IPS-NIHi7 (cell line): ENCODE measurements around the gene NKTR.
A peak's percentile ranks its signal among the peaks of the same experiment; 100 is the strongest.

Experiments used
- DNase-seq: peaks from one replicate; pipeline ENCODE4 v3.0.0; 2012; ENCODE audit warnings: mixed read lengths; ENCODE audit errors: extremely low spot score

NKTR gene

GRCh38 chr3:42649783-42650182 lies 49.3 kb downstream of the NKTR start:
- DNase-seq: no peak

GRCh38 chr3:42651248-42652091 lies 51.0 kb downstream of the NKTR start:
- peak; percentile 30 for DNase-seq

- no peak for DNase-seq
These were observed 51.7 kb downstream of the NKTR start for GRCh38 chr3:42652251-42652610.

- peak; percentile 40 for DNase-seq
These were observed 52.3 kb downstream of the NKTR start for GRCh38 chr3:42652611-42653302.

- no peak for DNase-seq
These were observed 52.7 kb downstream of the NKTR start for GRCh38 chr3:42653303-42653559.

GRCh38 chr3:42653560-42654330 lies 53.3 kb downstream of the NKTR start, which contains the start of gene ZBTB47:
Gene ZBTB47, plus strand, starts transcription at chr3:42653697. Its CDS starts 4,659 bp downstream, at chr3:42658356.
- DNase-seq: peak; percentile 29

- DNase-seq: peak; percentile 85
These were observed 54.1 kb downstream of the NKTR start for GRCh38 chr3:42654331-42655201.

GRCh38 chr3:42655331-42655888 lies 54.9 kb downstream of the NKTR start:
- peak; percentile 22 for DNase-seq

GRCh38 chr3:42655980-42656679 lies 55.6 kb downstream of the NKTR start:
- peak; percentile 18 for DNase-seq

GRCh38 chr3:42656680-42657610 lies 56.5 kb downstream of the NKTR start:
- no peak for DNase-seq

GRCh38 chr3:42657675-42658074 lies 57.2 kb downstream of the NKTR start:
- no peak for DNase-seq

- DNase-seq: no peak
These were observed 57.7 kb downstream of the NKTR start for GRCh38 chr3:42658091-42658770.

- no peak for DNase-seq
These were observed 58.4 kb downstream of the NKTR start for GRCh38 chr3:42658771-42659390.

- no peak for DNase-seq
These were observed 59.1 kb downstream of the NKTR start for GRCh38 chr3:42659451-42660130.

- peak; percentile 14 for DNase-seq
These were observed 59.7 kb downstream of the NKTR start for GRCh38 chr3:42660131-42660715.

GRCh38 chr3:42660898-42661297 lies 60.4 kb downstream of the NKTR start:
- DNase-seq: peak; percentile 58

- no peak for DNase-seq
These were observed 61.1 kb downstream of the NKTR start for GRCh38 chr3:42661593-42662022.
